HepG2 (cell line): ENCODE results near the gene JPH4. TPM values are rescaled to one million over a fixed set of nuclear protein-coding genes. Genes with fewer than 3 reads are reported as not detected.

ENCODE experiments used
- ATAC-seq: fragments of 200-7000 bp; cut with Tn5 transposase; 3 replicates; pipeline ENCODE4 v1.9.1; 2020; ENCODE audit warnings: mild to moderate bottlenecking, moderate library complexity
- BruUV-seq: library from RNA; stranded (reverse); fragments of 400-500 nt; replicated peaks from 2 replicates; lab custom pipeline; 2021; lab: Mats Ljungman, UMichigan
- CTCF ChIA-PET: fragments of 300-600 bp; formaldehyde crosslinking; extraction: SDS; loops from one replicate; lab custom pipeline; 2021; ENCODE audit warnings: low total read pairs, inconsistent platforms, low intra/inter-chr PET ratio; lab: Yijun Ruan, JAX
- POLR2A ChIA-PET: fragments of 350-600 bp; sonication (Branson Sonifier 250); formaldehyde crosslinking; loops from one replicate; lab custom pipeline; 2020; ENCODE audit warnings: antibody characterized with exemption, inconsistent platforms; lab: Yijun Ruan, JAX
- DNase-seq: peaks from one replicate; pipeline ENCODE4 v3.0.0-alpha.2; 2015; ENCODE audit warnings: low spot score
- FAIRE-seq: peaks from 3 replicates; lab custom pipeline; 2011; peaks lifted over from hg19 to GRCh38; lab: Jason Lieb, UNC
- H2AFZ ChIP-seq: one replicate; pipeline ENCODE4 v1.6.1; 2011; ENCODE audit warnings: low read length, inconsistent platforms
- H3K27ac ChIP-seq: fragments of 300-600 bp; 3 replicates; pipeline ENCODE4 v1.8.0; 2011; ENCODE audit warnings: mixed run types, mild to moderate bottlenecking, mixed read lengths, low read length, inconsistent platforms; ENCODE audit not compliant: insufficient read depth; ENCODE audit errors: extremely low read length
- H3K27me3 ChIP-seq, 2 experiments: fragments of 200-600 bp in 1 of 2; 2 replicates in 1 of 2; 3 replicates in 1 of 2; pipeline versions ENCODE4 v1.6.0 to v1.8.0; 2011; ENCODE audit warnings: low read length in 2 of 2, mild to moderate bottlenecking in 2 of 2, moderate library complexity in 2 of 2, inconsistent platforms in 1 of 2; ENCODE audit not compliant: insufficient read depth in 2 of 2, control insufficient read depth in 1 of 2
- H3K36me3 ChIP-seq, 2 experiments: fragments of 200-600 bp in 1 of 2; replicated peaks in 1 of 2; 2 replicates in 1 of 2; 3 replicates in 1 of 2; pipeline versions ENCODE4 v1.5.1 to v1.8.0; 2011; ENCODE audit warnings: low read length in 2 of 2, inconsistent platforms in 1 of 2; ENCODE audit not compliant: insufficient read depth in 2 of 2, control insufficient read depth in 1 of 2
- H3K4me1 ChIP-seq: 2 replicates; pipeline ENCODE4 v1.5.1; 2012; ENCODE audit warnings: low read length, inconsistent platforms; ENCODE audit not compliant: insufficient read depth
- H3K4me2 ChIP-seq: 2 replicates; pipeline ENCODE4 v1.6.0; 2011; ENCODE audit warnings: low read depth, low read length, inconsistent platforms
- H3K4me3 ChIP-seq, 3 experiments: fragments of 200-600 bp in 1 of 3; sonication (generic), shearing (Covaris generic) in 1 of 3; replicated peaks in 1 of 3; 2 replicates each; pipeline ENCODE4 v1.5.1; 2011 to 2016; ENCODE audit warnings: low read length in 3 of 3, inconsistent platforms in 2 of 3, low read depth in 2 of 3, mild to moderate bottlenecking in 2 of 3, control low read depth in 1 of 3, mixed read lengths in 1 of 3; ENCODE audit not compliant: insufficient read depth in 1 of 3
- H3K79me2 ChIP-seq: one replicate; pipeline ENCODE4 v1.6.1; 2011; ENCODE audit warnings: low read length, inconsistent platforms; ENCODE audit not compliant: insufficient read depth
- H3K9ac ChIP-seq: 2 replicates; pipeline ENCODE4 v1.6.0; 2011; ENCODE audit warnings: mild to moderate bottlenecking, low read depth, low read length, inconsistent platforms; ENCODE audit not compliant: insufficient read depth
- H3K9me3 ChIP-seq: 2 replicates; pipeline ENCODE4 v1.5.1; 2012; ENCODE audit warnings: mild to moderate bottlenecking, low read length
- H4K20me1 ChIP-seq: 2 replicates; pipeline ENCODE4 v1.6.0; 2011; ENCODE audit warnings: inconsistent platforms, mild to moderate bottlenecking, low read length, moderate library complexity; ENCODE audit not compliant: insufficient read depth
- ARID3A ChIP-seq: IDR thresholded peaks from 2 replicates; pipeline ENCODE4 v1.6.1; 2012; ENCODE audit warnings: low read depth, low read length, improper control_type of control experiment
- GMEB1 ChIP-seq: sonication (generic); formaldehyde crosslinking; IDR thresholded peaks from 2 replicates; pipeline ENCODE4 v1.5.1; 2020; ENCODE audit warnings: missing genetic modification reagents, mild to moderate bottlenecking, borderline replicate concordance
- HES4 ChIP-seq: sonication (generic); formaldehyde crosslinking; IDR thresholded peaks from 2 replicates; pipeline ENCODE4 v1.9.0; 2021; ENCODE audit warnings: mild to moderate bottlenecking, missing genetic modification reagents, borderline replicate concordance
- IKZF4 ChIP-seq: sonication (generic); formaldehyde crosslinking; IDR thresholded peaks from 2 replicates; pipeline ENCODE4 v1.5.1; 2020; ENCODE audit warnings: borderline replicate concordance, mild to moderate bottlenecking, low read depth, missing genetic modification reagents; ENCODE audit errors: not compliant biosample characterization
- LRRFIP1 ChIP-seq: sonication (generic); formaldehyde crosslinking; conservative IDR thresholded peaks from 2 replicates; pipeline ENCODE4 v1.4.0; 2020; ENCODE audit warnings: missing genetic modification reagents
- NR2C2 ChIP-seq: sonication (generic); formaldehyde crosslinking; IDR thresholded peaks from 2 replicates; pipeline ENCODE4 v1.4.0; 2020; ENCODE audit warnings: missing genetic modification reagents, mild to moderate bottlenecking, moderate library complexity, borderline replicate concordance
- PITX1 ChIP-seq: sonication (generic); formaldehyde crosslinking; IDR thresholded peaks from 2 replicates; pipeline ENCODE4 v1.5.1; 2020; ENCODE audit warnings: mild to moderate bottlenecking, missing genetic modification reagents
- SNAI1 ChIP-seq: sonication (generic); formaldehyde crosslinking; IDR thresholded peaks from 2 replicates; pipeline ENCODE4 v1.5.0; 2020; ENCODE audit warnings: mild to moderate bottlenecking, missing genetic modification reagents, borderline replicate concordance
- ZNF225 ChIP-seq: sonication (generic); formaldehyde crosslinking; IDR thresholded peaks from 2 replicates; pipeline ENCODE4 v1.4.0; 2020; ENCODE audit warnings: mild to moderate bottlenecking, missing genetic modification reagents
- ZNF609 ChIP-seq: sonication (generic); formaldehyde crosslinking; IDR thresholded peaks from 2 replicates; pipeline ENCODE4 v1.4.0; 2020; ENCODE audit warnings: mild to moderate bottlenecking, missing genetic modification reagents, borderline replicate concordance
- ZSCAN22 ChIP-seq: sonication (generic); formaldehyde crosslinking; IDR thresholded peaks from 2 replicates; pipeline ENCODE4 v1.4.0; 2020; ENCODE audit warnings: mild to moderate bottlenecking, missing genetic modification reagents
- WGBS: methylation state at CpG from one replicate; pipeline ENCODE4 v1.1.6; 2017; ENCODE audit warnings: low lambda C conversion rate; 5-methylcytosine and 5-hydroxymethylcytosine counted together
- in situ Hi-C: cut with HindIII; loops from 2 replicates; pipeline ENCODE4 v1.10.0; 2017; ENCODE audit warnings: low pct_unique_long_range_greater_than_20kb; ENCODE audit not compliant: extremely low pct_ligation_motif_present
- intact Hi-C: fragments of 100-400 bp; cut with micrococcal nuclease; formaldehyde crosslinking; loops from one replicate; pipeline ENCODE4 v1.10.0; 2022; ENCODE audit not compliant: unreplicated experiment
- polyA plus RNA-seq, 8 experiments: library from polyadenylated mRNA; depleted of rRNA in 3 of 8; stranded (reverse) in 7 of 8; unstranded in 1 of 8; fragments of >200 nt; fragmentation: Illumina TruSeq in 4 of 8; extraction: Trizol in 4 of 8; gene quantifications; 2 replicates each; pipeline versions ENCODE4 v1.2.1 to v1.2.3, GENCODE V29; 2011 to 2016; ENCODE audit warnings: low read depth in 4 of 8, missing spikeins in 1 of 8, mixed read lengths in 1 of 8; ENCODE audit not compliant: insufficient read depth in 1 of 8
- total RNA-seq, 5 experiments: library from RNA; depleted of rRNA; stranded (reverse); fragments of >200 nt; fragmentation: Illumina TruSeq; extraction: Trizol; gene quantifications; 2 replicates each; pipeline ENCODE4 v1.2.3, GENCODE V29; 2016; ENCODE audit warnings: low read depth in 1 of 5

The JPH4 gene
- total and polyA plus RNA-seq, 2 of the 13 experiments (the other 11 are each of a cell fraction or from before 2014, with no cell fraction given), result 0.08 to 0.22 TPM

GRCh38 chr14:23614395-23614828 lies 35.8 kb upstream of the JPH4 start:
- Histone ChIP-seq H3K36me3 (no peaks in the 10 kb centered on the region), H3K9me3 (no peaks in the 10 kb centered on the region), H3K79me2 (no peaks in the 10 kb centered on the region), H3K4me2 (peak overlapping the region; percentile 86), H4K20me1 (no peaks in the 10 kb centered on the region), H3K4me1 (peaks cover 94% of the 10 kb centered on the region), H3K27me3 (no peaks in the 10 kb centered on the region), H3K27ac (peak overlapping the region; percentile 89), H3K9ac (peak overlapping the region; percentile 47), H2AFZ (peak overlapping the region; percentile 24), H3K4me3 (no peak overlapping the region)
- in situ Hi-C loops (no loop called here), intact Hi-C loops (loop anchor here (5.0 kb wide), 1 partner anchor 478 kb away; the partner anchor contains the start of gene PCK2)
- FAIRE-seq (no peak), ATAC-seq (no peak), DNase-seq (no peak)
- CTCF ChIA-PET, result interaction anchor here (2.3 to 2.4 kb wide), 2 partner anchors 18 to 25 kb away, joined by 8 to 19 read pairs; no protein-coding TSS in a partner anchor
- POLR2A ChIA-PET, result interaction anchor here (1.3 to 14.7 kb wide), 15 partner anchors 8 to 481 kb away, joined by 3 to 1105 read pairs (median 11); partner anchors contain the start of genes AP1G2, DHRS2 and PABPN1
- no TSS peak for BruUV-seq
- 90% methylated on average over 2 of the region's 2 CpGs for WGBS
- TF ChIP-seq ZNF609 (CRISPR knock-in tag) (0 out of 2 replicates have a peak, but pooled peaks have one; percentile 31), ARID3A (no peak), NR2C2 (CRISPR knock-in tag) (no peak), PITX1 (CRISPR knock-in tag) (0 out of 2 replicates have a peak, but pooled peaks have one; percentile 3), IKZF4 (CRISPR knock-in tag) (peak; percentile 40), ZNF225 (CRISPR knock-in tag) (peak; percentile 56; the same call in 1 of the 2 replicates), ZSCAN22 (CRISPR knock-in tag) (no peak), GMEB1 (no peak), LRRFIP1 (CRISPR knock-in tag) (no peak), HES4 (CRISPR knock-in tag) (0 out of 2 replicates have a peak, but pooled peaks have one; percentile 56), SNAI1 (CRISPR knock-in tag) (no peak)
